Measurements from ENCODE around the gene GALNT9. TPM values are rescaled to one million over a fixed set of nuclear protein-coding genes. Genes with fewer than 3 reads are reported as not detected.

GALNT9 gene
- total RNA-seq, 1 experiment from 2014 or later = 2.6 TPM

- H3K9me3 ChIP-seq (ENCODE audit: control insufficient read depth in 1 of 2, insufficient read depth in 1 of 2, low read depth in 1 of 2, low read length in 2 of 2) = peaks cover 0 to 16% of the 10 kb centered on the region in 2 experiments; a peak in 1 of 4 replicates
- ATAC-seq = no peak
- H3K36me3 ChIP-seq (ENCODE audit: control insufficient read depth in 1 of 2, insufficient read depth in 2 of 2, low read length in 2 of 2) = peaks cover 0 to 26% of the 10 kb centered on the region in 2 experiments; a peak in 1 of 4 replicates
- no TSS peak for BruUV-seq (replicated peaks)
- H3K4me3 ChIP-seq (replicated peaks in 1 of 2; ENCODE audit: low read depth in 1 of 2, low read length in 2 of 2) = no peak overlapping the region
- TF ChIP-seq ZNF274 (IDR thresholded peaks at IDR 0.05; ENCODE audit: low read depth, low read length) = no peak
- TF ChIP-seq SIN3A (IDR thresholded peaks at IDR 0.05; ENCODE audit: low read depth) = no peak
- no peak for TF ChIP-seq SRF (IDR thresholded peaks at IDR 0.05; ENCODE audit: low read depth)
- TF ChIP-seq EZH2 (IDR thresholded peaks at IDR 0.05) = no peak
- H2AFZ ChIP-seq (ENCODE audit: low read depth, low read length, poor library complexity, severe bottlenecking) = no peak overlapping the region
- POLR2A ChIA-PET = no interaction called here
- no peak overlapping the region for H3K9ac ChIP-seq (ENCODE audit: low read length)
- H3K27me3 ChIP-seq (ENCODE audit: insufficient read depth, low read length) = no peaks in the 10 kb centered on the region
- H3K27ac ChIP-seq (ENCODE audit: low read depth, low read length) = no peak overlapping the region
- DNase-seq (ENCODE audit: low read depth, low spot score) = no peak
- CTCF ChIA-PET = no interaction called here
- RAD21 ChIA-PET (ENCODE audit: low non-redundant PET in 1 of 2, low total read pairs in 2 of 2, uncharacterized antibody in 2 of 2, unreplicated experiment in 2 of 2) = no interaction called here
- no peaks in the 10 kb centered on the region for H4K20me1 ChIP-seq (ENCODE audit: insufficient read depth)
- H3K9me2 ChIP-seq (ENCODE audit: insufficient read depth) = no peaks in the 10 kb centered on the region
- no peak overlapping the region for H3K4me2 ChIP-seq (ENCODE audit: low read length)
- H3K79me2 ChIP-seq (ENCODE audit: insufficient read depth, low read length) = no peaks in the 10 kb centered on the region
- intact Hi-C loops (cut with micrococcal nuclease) = no loop called here
- H3K4me1 ChIP-seq (ENCODE audit: control insufficient read depth in 1 of 2, insufficient read depth in 2 of 2, low read length in 2 of 2) = peaks cover 0 to 13% of the 10 kb centered on the region in 2 experiments; a peak in 1 of 4 replicates
Observed at GRCh38 chr12:132160016-132160415, 169.4 kb downstream of the GALNT9 start.

- H3K9me3 ChIP-seq (ENCODE audit: control insufficient read depth in 1 of 2, insufficient read depth in 1 of 2, low read depth in 1 of 2, low read length in 2 of 2) = peaks cover 0 to 16% of the 10 kb centered on the region in 2 experiments; a peak in 1 of 4 replicates
- intact Hi-C loops (cut with micrococcal nuclease) = no loop called here
- H3K4me3 ChIP-seq (replicated peaks in 1 of 2; ENCODE audit: low read depth in 1 of 2, low read length in 2 of 2) = no peak overlapping the region
- H3K36me3 ChIP-seq (ENCODE audit: control insufficient read depth in 1 of 2, insufficient read depth in 2 of 2, low read length in 2 of 2) = peaks cover 0 to 26% of the 10 kb centered on the region in 2 experiments; a peak in 1 of 4 replicates
- no peak overlapping the region for H3K27ac ChIP-seq (ENCODE audit: low read depth, low read length)
- CTCF ChIA-PET = no interaction called here
- ATAC-seq (no peak), DNase-seq (ENCODE audit: low read depth, low spot score) (no peak)
- POLR2A ChIA-PET = no interaction called here
- H3K4me1 ChIP-seq (ENCODE audit: control insufficient read depth in 1 of 2, insufficient read depth in 2 of 2, low read length in 2 of 2) = peaks cover 0 to 13% of the 10 kb centered on the region in 2 experiments; a peak in 1 of 4 replicates
- BruUV-seq (replicated peaks) = no TSS peak
- H3K9me2 ChIP-seq (ENCODE audit: insufficient read depth) = no peaks in the 10 kb centered on the region
- H3K9ac ChIP-seq (ENCODE audit: low read length) = no peak overlapping the region
- TF ChIP-seq SRF (IDR thresholded peaks at IDR 0.05; ENCODE audit: low read depth) (no peak), CEBPB (IDR thresholded peaks at IDR 0.05; ENCODE audit: low read depth) (no peak), ELF1 (IDR thresholded peaks at IDR 0.05; ENCODE audit: borderline replicate concordance, low read depth) (no peak), JUND (IDR thresholded peaks at IDR 0.05) (no peak), MAX (IDR thresholded peaks at IDR 0.05) (no peak), REST (IDR thresholded peaks at IDR 0.05; ENCODE audit: low read depth) (no peak), EZH2 (IDR thresholded peaks at IDR 0.05) (no peak)
- RAD21 ChIA-PET (ENCODE audit: low non-redundant PET in 1 of 2, low total read pairs in 2 of 2, uncharacterized antibody in 2 of 2, unreplicated experiment in 2 of 2) = no interaction called here
- H3K27me3 ChIP-seq (ENCODE audit: insufficient read depth, low read length) = no peaks in the 10 kb centered on the region
- no peak overlapping the region for H3K4me2 ChIP-seq (ENCODE audit: low read length)
- H3K79me2 ChIP-seq (ENCODE audit: insufficient read depth, low read length) = no peaks in the 10 kb centered on the region
- H4K20me1 ChIP-seq (ENCODE audit: insufficient read depth) = no peaks in the 10 kb centered on the region
- no peak overlapping the region for H2AFZ ChIP-seq (ENCODE audit: low read depth, low read length, poor library complexity, severe bottlenecking)
Observed at GRCh38 chr12:132159555-132160003, 169.8 kb downstream of the GALNT9 start.

Measured in HCT116 (cell line).